Measurements from ENCODE around the gene MEGF6. TPM values are rescaled to one million over a fixed set of nuclear protein-coding genes. Genes with fewer than 3 reads are reported as not detected.

The MEGF6 gene
- total RNA-seq, 2 donors from 2014 or later = 67.3 to 82.5 TPM

- no peak for DNase-seq (ENCODE audit: low spot score)
- Histone ChIP-seq H3K27ac (no peak overlapping the region), H3K27me3 (replicated peaks; ENCODE audit: insufficient read depth) (no peaks in the 10 kb centered on the region), H3K9me3 (no peaks in the 10 kb centered on the region), H3K4me1 (replicated peaks) (peaks cover 20% of the 10 kb centered on the region), H3K36me3 (no peaks in the 10 kb centered on the region), H3K4me3 (no peak overlapping the region)
- TF ChIP-seq CTCF (IDR thresholded peaks at IDR 0.05) (no peak), POLR2A (IDR thresholded peaks at IDR 0.05) (no peak), POLR2AphosphoS5 (IDR thresholded peaks at IDR 0.05) (no peak)
- intact Hi-C loops (cut with DNase I) = no loop called here
- 44% methylated on average over 21 of the region's 24 CpGs for WGBS
Measured at GRCh38 chr1:3548156-3548893, 63.0 kb downstream of the MEGF6 start.

GRCh38 chr1:3547055-3548005 lies 64.0 kb downstream of the MEGF6 start:
- Histone ChIP-seq H3K9me3 (no peaks in the 10 kb centered on the region), H3K4me1 (replicated peaks) (peaks cover 12% of the 10 kb centered on the region), H3K4me3 (no peak overlapping the region), H3K36me3 (no peaks in the 10 kb centered on the region), H3K27me3 (replicated peaks; ENCODE audit: insufficient read depth) (no peaks in the 10 kb centered on the region), H3K27ac (peak overlapping the region; percentile 30 to 45)
- peak; percentile 90 for DNase-seq (ENCODE audit: low spot score)
- intact Hi-C loops (cut with DNase I) = no loop called here
- TF ChIP-seq POLR2AphosphoS5 (IDR thresholded peaks at IDR 0.05) = peak; percentile 91
- no peak for TF ChIP-seq CTCF (IDR thresholded peaks at IDR 0.05)
- peak; percentile 38 for TF ChIP-seq POLR2A (IDR thresholded peaks at IDR 0.05)
- WGBS = 42% methylated on average over 35 of the region's 38 CpGs

- peaks cover 12% of the 10 kb centered on the region for H3K4me1 ChIP-seq (replicated peaks)
- no peak overlapping the region for H3K4me3 ChIP-seq
- H3K36me3 ChIP-seq = no peaks in the 10 kb centered on the region
- 71% methylated on average over 4 of the region's 4 CpGs for WGBS
- no peak for DNase-seq (ENCODE audit: low spot score)
- H3K27me3 ChIP-seq (replicated peaks; ENCODE audit: insufficient read depth) = no peaks in the 10 kb centered on the region
- no peaks in the 10 kb centered on the region for H3K9me3 ChIP-seq
- TF ChIP-seq POLR2A (IDR thresholded peaks at IDR 0.05) = no peak
- TF ChIP-seq CTCF (IDR thresholded peaks at IDR 0.05) = no peak
- no peak for TF ChIP-seq POLR2AphosphoS5 (IDR thresholded peaks at IDR 0.05)
- intact Hi-C loops (cut with DNase I) = no loop called here
- H3K27ac ChIP-seq = no peak overlapping the region
Measured at GRCh38 chr1:3546048-3546384, 65.3 kb downstream of the MEGF6 start.

GRCh38 chr1:3545363-3546047 lies 65.8 kb downstream of the MEGF6 start:
- peaks cover 12% of the 10 kb centered on the region for H3K4me1 ChIP-seq (replicated peaks)
- no peak overlapping the region for H3K4me3 ChIP-seq
- TF ChIP-seq POLR2AphosphoS5 (IDR thresholded peaks at IDR 0.05) = no peak
- TF ChIP-seq CTCF (IDR thresholded peaks at IDR 0.05) = no peak
- TF ChIP-seq POLR2A (IDR thresholded peaks at IDR 0.05) = no peak
- intact Hi-C loops (cut with DNase I) = no loop called here
- no peak for DNase-seq (ENCODE audit: low spot score)
- no peaks in the 10 kb centered on the region for H3K27me3 ChIP-seq (replicated peaks; ENCODE audit: insufficient read depth)
- no peaks in the 10 kb centered on the region for H3K36me3 ChIP-seq
- H3K27ac ChIP-seq = no peak overlapping the region
- no peaks in the 10 kb centered on the region for H3K9me3 ChIP-seq
- 80% methylated on average over 20 of the region's 21 CpGs for WGBS
